WTC11 (cell line): Measurements from ENCODE around the gene HIVEP2.

ENCODE experiments used
- CREB1 ChIP-seq: sonication (generic); formaldehyde crosslinking; IDR thresholded peaks from 2 replicates; pipeline ENCODE4 v1.8.0; 2023; ENCODE audit warnings: mild to moderate bottlenecking, missing genetic modification reagents
- ELF4 ChIP-seq: sonication (generic); formaldehyde crosslinking; IDR thresholded peaks from 2 replicates; pipeline ENCODE4 v1.8.1; 2022; ENCODE audit warnings: low read depth, mild to moderate bottlenecking, moderate library complexity, missing genetic modification reagents
- NFATC4 ChIP-seq: fragments of 250-450 bp; sonication (Bioruptor Pico); IDR thresholded peaks from 2 replicates; pipeline ENCODE4 v1.9.0; 2021; ENCODE audit warnings: mild to moderate bottlenecking
- TEAD4 ChIP-seq: sonication (generic); formaldehyde crosslinking; IDR thresholded peaks from 2 replicates; pipeline ENCODE4 v1.8.0; 2022; ENCODE audit warnings: mild to moderate bottlenecking, missing genetic modification reagents
- TF ChIP-seq, protein P1 (sequence below): fragments of 200-600 bp; IDR thresholded peaks from 2 replicates; pipeline ENCODE4 v1.8.0; 2022; ENCODE audit warnings: antibody characterized with exemption

DNA sequence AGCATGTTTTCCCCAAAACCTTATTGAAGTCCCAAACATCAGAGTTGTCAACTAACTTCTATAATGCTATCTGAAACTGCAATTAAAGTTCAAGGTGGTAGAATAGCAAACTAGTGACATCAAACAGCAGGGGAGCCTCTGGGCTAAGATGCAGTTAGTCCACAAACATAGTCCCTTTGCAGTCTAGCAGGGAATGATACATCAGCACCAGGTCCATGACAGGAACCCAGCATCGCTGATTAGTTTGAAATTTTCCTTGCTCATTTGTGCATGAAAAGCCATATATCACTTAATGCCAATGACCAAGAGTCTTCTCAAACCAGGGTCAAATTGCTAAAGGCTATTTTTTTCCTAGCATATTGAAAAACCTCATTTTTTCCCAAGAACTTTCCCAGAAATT is 145.3 kb downstream of the HIVEP2 start:
- TF ChIP-seq TEAD4 (CRISPR knock-in tag) (no peak), ELF4 (CRISPR knock-in tag) (no peak), CREB1 (CRISPR knock-in tag) (no peak), NFATC4 (CRISPR knock-in tag) (no peak)
- TF ChIP-seq, protein P1, sequence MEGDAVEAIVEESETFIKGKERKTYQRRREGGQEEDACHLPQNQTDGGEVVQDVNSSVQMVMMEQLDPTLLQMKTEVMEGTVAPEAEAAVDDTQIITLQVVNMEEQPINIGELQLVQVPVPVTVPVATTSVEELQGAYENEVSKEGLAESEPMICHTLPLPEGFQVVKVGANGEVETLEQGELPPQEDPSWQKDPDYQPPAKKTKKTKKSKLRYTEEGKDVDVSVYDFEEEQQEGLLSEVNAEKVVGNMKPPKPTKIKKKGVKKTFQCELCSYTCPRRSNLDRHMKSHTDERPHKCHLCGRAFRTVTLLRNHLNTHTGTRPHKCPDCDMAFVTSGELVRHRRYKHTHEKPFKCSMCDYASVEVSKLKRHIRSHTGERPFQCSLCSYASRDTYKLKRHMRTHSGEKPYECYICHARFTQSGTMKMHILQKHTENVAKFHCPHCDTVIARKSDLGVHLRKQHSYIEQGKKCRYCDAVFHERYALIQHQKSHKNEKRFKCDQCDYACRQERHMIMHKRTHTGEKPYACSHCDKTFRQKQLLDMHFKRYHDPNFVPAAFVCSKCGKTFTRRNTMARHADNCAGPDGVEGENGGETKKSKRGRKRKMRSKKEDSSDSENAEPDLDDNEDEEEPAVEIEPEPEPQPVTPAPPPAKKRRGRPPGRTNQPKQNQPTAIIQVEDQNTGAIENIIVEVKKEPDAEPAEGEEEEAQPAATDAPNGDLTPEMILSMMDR = no peak
